GM12892 (cell line): Measurements from ENCODE around the gene CHST10.

Experiments used
- DNase-seq: peaks from one replicate; pipeline ENCODE4 v3.0.0; 2011; ENCODE audit not compliant: insufficient read length
- FAIRE-seq: peaks from 2 replicates; lab custom pipeline; 2011; peaks lifted over from hg19 to GRCh38; lab: Jason Lieb, UNC
- POLR2A ChIP-seq: IDR thresholded peaks from 2 replicates; pipeline ENCODE4 v1.6.1; 2011; ENCODE audit warnings: low read depth, low read length, control low read depth
- POLR2AphosphoS5 ChIP-seq: IDR thresholded peaks from 2 replicates; pipeline ENCODE4 v1.6.1; 2011; ENCODE audit warnings: low read depth, low read length, control low read depth
- TAF1 ChIP-seq: IDR thresholded peaks from 2 replicates; pipeline ENCODE4 v1.6.1; 2011; ENCODE audit warnings: low read depth, mild to moderate bottlenecking, control low read depth, low read length, borderline replicate concordance

Gene CHST10

DNA sequence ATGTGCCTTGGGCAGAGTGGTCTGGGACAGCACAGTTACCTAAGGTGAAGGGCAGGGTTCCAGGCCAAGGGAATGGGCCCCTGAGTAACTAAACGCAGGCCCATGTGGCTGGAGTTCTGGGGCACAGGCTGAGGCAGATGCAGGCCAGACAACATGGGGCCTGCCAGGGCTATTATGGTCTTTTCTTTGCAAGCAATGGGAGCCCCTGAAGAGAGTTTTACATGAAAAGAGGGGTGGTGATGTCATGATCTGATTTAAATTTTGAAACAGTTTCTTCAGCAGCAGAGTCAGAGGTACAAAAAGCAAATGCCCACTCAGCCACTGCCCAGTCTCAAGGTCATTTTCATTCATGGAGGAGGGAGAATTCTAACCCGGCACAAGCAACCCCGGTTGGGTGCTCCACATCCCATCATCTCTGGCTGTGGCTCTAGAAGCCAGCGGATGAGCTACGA lies 5.6 kb downstream of the CHST10 start:
- TF ChIP-seq POLR2A (no peak), TAF1 (no peak), POLR2AphosphoS5 (no peak)
- no peak for FAIRE-seq
- no peak for DNase-seq

DNA sequence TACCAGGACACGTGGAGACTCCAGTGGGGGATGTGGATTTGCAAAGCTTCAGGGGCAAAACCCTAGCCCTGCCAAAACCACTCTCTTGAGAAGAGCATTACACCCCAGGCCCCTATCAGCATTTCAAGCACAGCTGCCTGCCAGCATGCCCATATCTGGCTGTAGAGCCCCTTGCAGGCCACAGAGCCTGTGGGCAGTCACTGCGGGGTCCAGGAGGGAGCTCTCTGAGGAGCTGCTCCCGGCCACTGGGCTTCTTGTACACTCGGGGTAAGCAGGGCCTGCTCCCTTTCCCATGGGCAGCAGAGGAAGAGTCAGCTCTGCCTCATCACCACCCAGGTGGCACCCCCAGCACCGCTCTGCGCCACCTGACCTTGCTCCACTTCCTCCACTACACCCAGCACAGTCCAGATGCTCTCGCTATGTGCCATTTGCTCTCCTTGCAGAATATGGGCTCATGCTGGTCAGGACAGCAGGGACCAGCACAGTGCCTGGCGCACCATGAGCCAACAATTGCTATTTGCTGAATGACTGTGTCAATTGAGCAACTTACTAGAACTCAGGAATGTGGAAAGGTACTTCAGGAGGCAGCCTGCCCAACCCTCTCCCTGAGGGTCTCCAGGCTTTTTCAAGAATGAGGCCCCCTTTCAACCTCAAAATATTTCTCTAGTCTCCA lies 7.4 kb downstream of the CHST10 start:
- no peak for FAIRE-seq
- no peak for DNase-seq
- TF ChIP-seq TAF1: no peak
- no peak for TF ChIP-seq POLR2A
- no peak for TF ChIP-seq POLR2AphosphoS5

DNA sequence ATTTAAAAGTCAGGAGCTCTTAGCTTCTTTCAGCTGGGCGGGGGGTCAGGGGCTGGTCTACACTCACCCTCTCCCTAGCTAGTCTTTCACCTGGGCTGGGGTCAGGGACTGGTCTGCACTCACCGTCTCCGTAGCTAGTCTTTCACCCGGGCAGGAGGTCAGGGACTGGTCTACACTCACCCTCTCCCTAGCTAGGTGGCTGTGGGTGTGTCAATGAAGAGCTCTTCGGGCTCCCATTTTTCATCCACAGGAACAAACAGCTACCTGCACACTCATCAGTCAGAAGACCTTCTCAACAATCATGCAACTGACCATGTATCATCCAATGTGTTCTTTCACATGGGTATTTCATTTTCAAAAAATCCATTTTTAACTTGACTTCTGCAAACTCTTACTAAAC lies 8.0 kb downstream of the CHST10 start:
- DNase-seq (no peak), FAIRE-seq (no peak)
- TF ChIP-seq POLR2A (no peak), POLR2AphosphoS5 (no peak), TAF1 (no peak)

DNA sequence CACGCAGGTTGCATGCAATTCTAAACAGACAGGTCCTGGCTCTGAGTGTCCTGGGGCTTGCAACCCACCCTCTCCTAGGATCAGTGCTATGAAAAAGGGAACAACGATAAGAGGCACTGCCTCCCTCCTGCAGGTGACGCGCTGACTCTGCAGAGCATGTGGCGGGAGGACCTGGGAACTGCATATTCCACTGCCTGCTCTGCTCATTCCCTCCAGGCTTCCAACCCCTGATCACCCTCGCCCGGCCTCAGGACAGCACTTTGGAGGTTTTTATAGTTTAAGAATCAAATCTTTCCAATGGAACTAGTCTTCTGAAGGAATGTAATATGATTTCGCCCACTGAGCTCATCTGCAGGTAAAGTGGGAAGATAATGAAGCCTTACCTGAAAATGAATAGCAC lies 8.5 kb downstream of the CHST10 start:
- no peak for DNase-seq
- no peak for FAIRE-seq
- TF ChIP-seq POLR2A (no peak), POLR2AphosphoS5 (no peak)

DNA sequence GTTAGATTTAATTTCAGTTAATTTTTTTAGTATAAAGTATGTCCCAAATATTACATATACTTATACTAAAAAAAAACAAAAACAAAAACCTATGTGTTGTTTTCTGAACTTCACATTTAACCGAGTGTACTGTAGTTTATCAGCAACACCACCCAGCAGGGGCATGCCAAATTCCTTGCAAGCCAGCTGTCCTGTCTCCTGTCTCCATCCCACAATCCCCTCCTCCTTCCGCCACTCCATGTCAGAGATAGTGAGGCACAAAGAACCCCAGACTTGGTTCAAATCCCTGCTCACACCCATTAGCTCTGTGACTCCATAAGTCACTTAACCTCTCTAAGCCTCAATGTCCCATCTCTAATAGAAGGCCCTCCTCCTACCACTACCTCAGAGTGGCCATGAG lies 9.4 kb downstream of the CHST10 start:
- no peak for TF ChIP-seq POLR2A
- TF ChIP-seq POLR2AphosphoS5: no peak
- TF ChIP-seq TAF1: no peak

DNA sequence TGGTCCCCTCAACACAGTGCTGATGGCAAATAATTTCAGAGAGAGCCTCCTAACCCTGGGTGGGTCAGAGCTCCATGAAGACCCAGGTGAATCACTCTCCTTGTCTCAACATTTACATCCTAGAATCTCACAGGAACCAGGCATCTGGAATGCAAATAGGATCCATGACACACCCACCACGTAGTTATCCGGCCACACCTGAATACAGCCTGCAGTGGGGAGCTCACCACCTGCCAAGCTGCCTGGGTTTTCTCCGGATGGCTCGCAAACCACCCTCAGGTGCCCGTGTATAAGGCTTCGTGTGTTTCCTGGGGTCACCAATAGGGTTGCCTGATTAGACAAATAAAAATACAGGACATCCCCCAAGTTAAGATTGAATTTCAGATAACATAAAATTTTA lies 9.9 kb downstream of the CHST10 start:
- TF ChIP-seq POLR2AphosphoS5 (no peak), POLR2A (no peak), TAF1 (no peak)
- no peak for DNase-seq
- no peak for FAIRE-seq

More for the DNA sequence above, 9.4 kb downstream of the CHST10 start:
- DNase-seq (no peak), FAIRE-seq (no peak)

DNA sequence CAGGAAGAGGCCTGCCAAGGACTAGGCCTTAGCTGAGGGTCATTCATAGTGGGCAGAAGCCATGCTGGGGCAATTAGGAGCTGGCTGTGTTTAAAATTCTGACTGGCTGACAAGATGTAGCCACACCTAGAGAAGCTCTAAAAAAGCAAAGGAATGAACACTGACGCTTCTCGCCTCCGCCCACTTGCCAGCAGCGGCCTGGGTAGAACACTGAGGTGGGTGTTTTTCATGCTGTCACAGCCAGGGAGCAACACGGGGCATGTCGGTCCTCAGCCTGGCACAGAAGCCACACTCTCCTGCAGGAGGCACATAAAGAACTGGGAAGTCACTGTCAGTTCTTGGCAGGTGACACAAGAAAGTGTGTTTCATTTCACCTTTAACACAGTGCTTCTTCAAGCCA lies 10.4 kb downstream of the CHST10 start:
- no peak for FAIRE-seq
- TF ChIP-seq POLR2A (no peak), POLR2AphosphoS5 (no peak), TAF1 (no peak)
- DNase-seq: no peak

DNA sequence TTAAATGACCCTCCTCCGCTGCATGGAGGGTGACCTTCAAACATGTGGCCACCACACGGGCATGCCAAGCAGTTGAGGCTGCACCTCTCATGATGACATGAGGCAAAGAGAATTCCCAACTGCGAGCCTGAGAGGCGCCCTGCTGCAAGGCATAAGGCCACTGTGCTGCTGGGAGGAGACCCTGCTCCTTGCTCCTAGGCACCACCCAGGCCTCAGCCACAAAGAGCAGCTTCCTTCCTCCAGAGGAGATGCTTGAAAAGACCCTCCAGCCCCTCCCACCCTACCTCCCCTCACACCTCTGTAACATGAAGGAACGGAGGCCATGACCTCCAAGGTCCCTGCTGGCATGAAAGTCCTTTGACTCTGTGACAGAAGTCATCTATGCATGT lies 11.4 kb downstream of the CHST10 start:
- TF ChIP-seq POLR2A (no peak), TAF1 (no peak), POLR2AphosphoS5 (no peak)
- DNase-seq (no peak), FAIRE-seq (no peak)

DNA sequence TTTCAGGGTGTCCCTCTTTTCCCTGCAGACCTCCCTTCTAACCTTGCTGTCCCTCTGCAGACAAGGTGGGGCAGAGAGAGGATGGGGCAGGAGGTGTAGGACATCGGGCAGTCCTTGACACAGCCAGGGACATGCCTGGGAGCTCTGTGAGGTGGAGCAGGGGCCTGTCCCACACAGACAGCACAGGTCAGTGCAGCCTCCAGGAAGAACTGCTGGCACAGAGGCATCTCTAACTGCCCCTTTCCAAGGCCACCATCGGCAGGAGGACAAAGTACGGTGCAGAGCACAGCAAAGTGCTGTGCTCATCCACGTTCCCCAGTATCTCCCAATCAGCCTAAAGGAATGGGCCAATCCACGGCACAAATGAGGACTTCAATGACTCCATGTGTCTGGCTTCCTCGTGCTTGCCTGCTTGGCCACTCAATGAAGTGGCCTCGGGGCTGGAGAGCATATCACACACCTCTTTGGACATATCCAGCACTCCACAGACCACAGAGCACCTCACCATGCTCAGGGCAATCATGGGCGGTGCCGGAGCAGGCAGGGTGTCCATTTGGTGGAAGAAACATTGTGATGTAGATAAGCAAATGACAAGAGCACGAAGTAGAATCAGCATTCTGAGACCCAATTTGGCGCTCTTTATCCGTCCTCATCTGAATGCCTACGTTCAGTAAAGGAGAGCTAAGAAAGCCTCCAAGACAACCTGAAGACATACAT lies 11.9 kb downstream of the CHST10 start:
- DNase-seq: no peak
- FAIRE-seq: no peak
- TF ChIP-seq TAF1 (no peak), POLR2A (no peak), POLR2AphosphoS5 (no peak)

DNA sequence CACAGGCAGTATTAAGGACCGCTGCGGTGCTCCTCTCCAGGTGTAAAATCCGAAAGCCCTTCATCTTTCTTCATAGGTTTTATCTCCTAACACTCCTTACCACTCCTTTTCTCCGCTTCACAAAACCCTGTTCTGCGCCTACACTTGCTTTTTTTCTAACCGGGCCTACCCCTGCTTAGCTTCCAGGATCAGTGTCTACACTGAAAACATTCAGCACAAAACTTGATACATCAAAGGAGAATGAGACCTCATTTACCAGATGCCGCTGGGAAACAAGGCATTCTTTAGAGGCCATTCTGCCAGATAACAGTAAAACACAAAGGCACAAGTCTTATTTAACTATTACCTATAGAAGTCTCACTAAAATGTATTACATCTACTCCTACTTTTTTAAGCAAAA lies 13.1 kb downstream of the CHST10 start:
- no peak for TF ChIP-seq POLR2A
- TF ChIP-seq TAF1: no peak
- TF ChIP-seq POLR2AphosphoS5: no peak
- no peak for DNase-seq
- no peak for FAIRE-seq

DNA sequence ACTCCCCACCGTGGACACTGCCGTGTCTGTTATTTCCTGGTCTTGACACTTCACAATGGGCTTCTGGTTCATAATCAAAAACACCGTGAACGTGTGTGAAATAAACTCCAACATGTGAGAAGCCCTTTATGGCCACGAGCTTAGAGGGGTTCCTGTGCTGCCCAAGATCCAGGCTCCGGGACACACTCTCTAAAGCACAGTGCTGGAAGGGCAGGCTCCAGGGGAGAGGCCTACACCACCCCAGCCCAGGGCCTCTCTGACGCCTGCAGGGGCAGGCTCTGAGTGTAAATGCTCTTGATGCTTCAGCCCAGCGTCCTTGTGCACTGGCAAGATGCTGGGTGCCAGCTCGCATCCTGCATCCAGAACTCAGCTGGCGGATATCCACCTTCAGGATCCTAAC lies 13.7 kb downstream of the CHST10 start:
- TF ChIP-seq TAF1 (no peak), POLR2AphosphoS5 (no peak), POLR2A (no peak)
- FAIRE-seq: no peak
- no peak for DNase-seq

DNA sequence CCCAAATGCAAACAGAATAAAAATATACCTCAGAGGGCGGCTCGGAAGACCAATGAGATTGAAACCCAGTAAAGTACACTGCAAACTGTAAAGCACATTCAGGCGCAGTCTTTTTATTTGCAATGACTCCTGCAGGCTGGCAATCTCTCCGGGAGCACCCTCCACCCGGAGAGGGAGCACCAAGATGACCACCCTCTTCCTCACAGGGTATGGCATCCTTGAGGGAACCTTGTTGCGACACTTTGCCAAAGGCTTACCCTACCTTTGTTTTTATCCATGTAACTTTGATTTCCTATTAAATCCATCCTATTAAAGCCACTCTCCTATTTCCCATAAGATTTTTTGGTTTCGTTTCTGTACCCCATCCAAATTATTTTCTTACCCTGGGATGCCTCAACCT lies 16.2 kb downstream of the CHST10 start:
- DNase-seq (no peak), FAIRE-seq (no peak)
- TF ChIP-seq POLR2A (no peak), POLR2AphosphoS5 (no peak)

DNA sequence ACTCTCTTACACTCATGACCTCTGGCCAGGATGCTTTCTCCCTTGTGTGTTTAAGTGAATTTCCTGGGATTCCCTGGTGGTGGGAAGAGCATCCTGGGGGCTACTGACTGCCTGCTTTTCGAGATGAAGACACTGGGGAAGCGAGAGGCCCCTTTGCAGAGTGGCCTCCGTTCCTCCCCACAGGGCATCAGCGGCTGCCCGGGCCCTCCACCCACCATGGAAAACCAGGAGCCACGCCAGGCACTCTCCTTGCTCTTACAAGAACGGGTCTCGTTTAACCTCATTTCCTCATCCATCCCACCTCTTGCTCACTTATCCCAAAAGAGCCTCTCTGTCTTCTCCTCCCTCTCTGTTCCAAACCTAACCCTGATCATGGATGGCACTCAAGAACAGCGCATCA lies 17.8 kb downstream of the CHST10 start:
- FAIRE-seq (no peak), DNase-seq (no peak)
- TF ChIP-seq TAF1: no peak
- no peak for TF ChIP-seq POLR2AphosphoS5
- TF ChIP-seq POLR2A: no peak
